ENCODE data around the gene CAVIN1. TPM values are rescaled to one million over a fixed set of nuclear protein-coding genes. Genes with fewer than 3 reads are reported as not detected.
"Not testable (repeated sequence)": the region's sequence is repeated elsewhere in the genome, so short reads cannot be mapped to it uniquely, and the experiment has no call there.

The CAVIN1 gene
- polyA plus RNA-seq, 3 donors = 58.3 to 77.9 (median 62.5) TPM

GRCh38 chr17:42411905-42412679 is 11.0 kb downstream of the CAVIN1 start:
- DNase-seq (ENCODE audit: extremely low read depth in 1 of 11, low read depth in 9 of 11, low spot score in 4 of 11) = no peak

- DNase-seq (ENCODE audit: extremely low read depth in 1 of 11, low read depth in 9 of 11, low spot score in 4 of 11) = no peak
Measured at GRCh38 chr17:42411361-42411760, 11.7 kb downstream of the CAVIN1 start.

GRCh38 chr17:42410319-42410685 is 12.8 kb downstream of the CAVIN1 start:
- DNase-seq (ENCODE audit: extremely low read depth in 1 of 11, low read depth in 9 of 11, low spot score in 4 of 11) = no peak

GRCh38 chr17:42409523-42410318 is 13.3 kb downstream of the CAVIN1 start:
- no peak for DNase-seq (ENCODE audit: extremely low read depth in 1 of 11, low read depth in 9 of 11, low spot score in 4 of 11)

GRCh38 chr17:42408061-42408460 is 15.0 kb downstream of the CAVIN1 start:
- no peak for DNase-seq (ENCODE audit: extremely low read depth in 1 of 11, low read depth in 9 of 11, low spot score in 4 of 11)

- DNase-seq (ENCODE audit: extremely low read depth in 1 of 11, low read depth in 9 of 11, low spot score in 4 of 11) = no peak
Measured at GRCh38 chr17:42407289-42407836, 15.7 kb downstream of the CAVIN1 start.

- no peak for DNase-seq (ENCODE audit: extremely low read depth in 1 of 11, low read depth in 9 of 11, low spot score in 4 of 11)
Measured at GRCh38 chr17:42406615-42407288, 16.3 kb downstream of the CAVIN1 start.

- DNase-seq (ENCODE audit: extremely low read depth in 1 of 11, low read depth in 9 of 11, low spot score in 4 of 11) = peak in 3 of 11 donors; percentile 52 to 62 (median 61)
Measured at GRCh38 chr17:42405963-42406495, 17.0 kb downstream of the CAVIN1 start.

GRCh38 chr17:42405076-42405475 is 18.0 kb downstream of the CAVIN1 start:
- DNase-seq (ENCODE audit: extremely low read depth in 1 of 11, low read depth in 9 of 11, low spot score in 4 of 11) = no peak

- DNase-seq (ENCODE audit: extremely low read depth in 1 of 11, low read depth in 9 of 11, low spot score in 4 of 11) = no peak
Measured at GRCh38 chr17:42404326-42405055, 18.6 kb downstream of the CAVIN1 start.

- no peak for DNase-seq (ENCODE audit: extremely low read depth in 1 of 11, low read depth in 9 of 11, low spot score in 4 of 11)
Measured at GRCh38 chr17:42403150-42403549, 19.9 kb downstream of the CAVIN1 start.

- DNase-seq (ENCODE audit: extremely low read depth in 1 of 11, low read depth in 9 of 11, low spot score in 4 of 11) = no peak
Measured at GRCh38 chr17:42402117-42402516, 20.9 kb downstream of the CAVIN1 start.

- not testable (repeated sequence) for DNase-seq (ENCODE audit: extremely low read depth in 1 of 11, low read depth in 9 of 11, low spot score in 4 of 11)
Measured at GRCh38 chr17:42400844-42401375, 22.1 kb downstream of the CAVIN1 start.

- no peak for DNase-seq (ENCODE audit: extremely low read depth in 1 of 11, low read depth in 9 of 11, low spot score in 4 of 11)
Measured at GRCh38 chr17:42399948-42400843, 22.9 kb downstream of the CAVIN1 start.

- no peak for DNase-seq (ENCODE audit: extremely low read depth in 1 of 11, low read depth in 9 of 11, low spot score in 4 of 11)
Measured at GRCh38 chr17:42399121-42399520, 23.9 kb downstream of the CAVIN1 start.

GRCh38 chr17:42395601-42396000 is 27.5 kb downstream of the CAVIN1 start:
- DNase-seq (ENCODE audit: extremely low read depth in 1 of 11, low read depth in 9 of 11, low spot score in 4 of 11) = not testable (repeated sequence)

- DNase-seq (ENCODE audit: extremely low read depth in 1 of 11, low read depth in 9 of 11, low spot score in 4 of 11) = no peak
Measured at GRCh38 chr17:42394838-42395237, 28.2 kb downstream of the CAVIN1 start.
